GM19025 (cell line): ENCODE results near the gene HOXC4.
"Not testable (repeated sequence)": the region's sequence is repeated elsewhere in the genome, so short reads cannot be mapped to it uniquely, and the experiment has no call there.

Experiments used
- ATAC-seq: cut with Tn5 transposase; IDR thresholded peaks from one replicate; pipeline ENCODE4 v1.9.1; 2021; ENCODE audit warnings: mild to moderate bottlenecking, low read depth, moderate library complexity; ENCODE audit not compliant: unreplicated experiment

HOXC4 gene

GRCh38 chr12:54081581-54082396 lies 28.2 kb downstream of the HOXC4 start:
- ATAC-seq = not testable (repeated sequence)

DNA sequence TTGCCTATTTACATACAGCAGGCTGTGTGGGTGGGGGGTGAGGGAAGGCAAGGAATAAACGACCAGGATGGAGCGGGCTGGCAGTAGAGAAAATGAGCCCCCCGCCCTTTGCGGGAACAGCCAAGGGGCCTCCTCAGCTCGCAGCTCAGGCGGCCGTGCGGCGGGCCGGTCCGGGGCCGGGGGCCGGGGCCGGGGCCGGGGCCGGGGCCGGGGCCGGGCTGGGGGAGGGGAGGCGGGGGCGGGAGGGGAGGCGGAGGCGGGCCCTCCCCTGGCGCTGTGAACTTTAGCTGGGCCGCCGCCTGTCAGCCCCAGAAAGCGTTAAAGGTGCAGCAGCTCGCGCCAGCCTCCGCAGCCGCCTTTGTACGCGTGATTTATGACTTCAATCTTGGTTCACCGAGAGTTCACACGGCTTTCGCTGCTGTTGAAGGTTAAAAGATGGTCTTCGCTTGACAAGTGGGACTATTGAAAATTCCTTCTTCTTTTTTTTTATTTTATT lies 28.8 kb downstream of the HOXC4 start:
- no peak for ATAC-seq

DNA sequence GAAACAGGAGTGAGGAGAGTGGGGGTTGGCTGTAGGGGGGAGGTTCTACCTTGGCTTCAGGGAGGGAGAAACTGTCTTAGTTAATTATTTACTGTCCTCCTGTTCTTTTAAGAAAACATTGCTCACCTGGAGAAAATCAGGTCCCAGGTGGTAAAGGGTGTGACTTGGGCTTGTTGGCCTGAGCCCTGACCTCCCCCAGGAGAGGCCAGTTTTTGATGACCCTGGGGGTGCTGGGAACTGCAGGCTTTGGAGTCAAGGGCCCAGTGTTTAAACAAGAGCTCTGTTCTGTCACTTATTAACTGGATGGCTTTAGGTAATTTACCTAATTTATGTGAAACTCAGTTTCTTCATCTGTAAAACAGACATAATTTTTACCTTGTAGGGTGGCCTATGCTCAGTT lies 34.4 kb downstream of the HOXC4 start:
- ATAC-seq = not testable (repeated sequence)

GRCh38 chr12:54089465-54089864 lies 35.8 kb downstream of the HOXC4 start:
- ATAC-seq = not testable (repeated sequence)

- not testable (repeated sequence) for ATAC-seq
Observed at GRCh38 chr12:54090312-54090711, 36.7 kb downstream of the HOXC4 start.

DNA sequence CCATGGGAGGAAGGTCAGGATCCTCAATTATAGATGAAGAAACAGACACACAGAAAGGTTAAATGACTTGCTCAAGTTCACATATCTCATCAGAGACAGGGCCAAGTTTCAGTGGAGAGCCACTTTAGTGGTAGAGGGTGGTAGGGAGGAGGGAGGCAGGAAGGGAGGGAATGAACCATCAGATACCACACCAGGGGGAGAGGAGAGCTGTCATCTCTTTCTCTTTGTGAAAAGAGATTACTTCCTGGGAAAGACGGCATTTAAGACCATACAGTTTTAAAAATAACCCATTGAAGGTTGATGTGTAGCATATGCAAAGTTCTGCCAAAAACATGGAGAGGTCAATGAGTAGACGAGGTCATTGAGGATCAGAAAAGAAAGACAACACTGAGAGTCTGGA lies 39.3 kb downstream of the HOXC4 start:
- ATAC-seq = not testable (repeated sequence)

DNA sequence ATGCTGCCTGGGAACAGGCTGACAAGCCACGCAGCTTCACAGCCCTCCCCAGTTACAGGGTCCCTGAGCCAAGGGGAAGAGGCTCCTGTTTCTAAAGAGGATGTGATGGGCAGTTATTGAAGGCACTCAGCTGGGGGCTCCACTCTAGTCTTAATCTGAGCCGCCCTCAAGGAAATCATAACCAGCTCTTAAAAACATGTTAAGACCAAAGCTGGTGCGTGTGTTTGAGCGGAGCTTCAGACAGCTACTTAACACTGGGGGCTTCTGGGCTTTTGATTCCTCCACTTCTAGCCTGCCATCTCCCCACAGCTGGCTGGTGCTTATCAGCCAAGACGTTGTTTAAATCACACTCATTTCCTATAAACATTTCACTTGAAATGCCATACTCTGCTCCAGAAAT lies 42.3 kb downstream of the HOXC4 start:
- ATAC-seq = not testable (repeated sequence)

DNA sequence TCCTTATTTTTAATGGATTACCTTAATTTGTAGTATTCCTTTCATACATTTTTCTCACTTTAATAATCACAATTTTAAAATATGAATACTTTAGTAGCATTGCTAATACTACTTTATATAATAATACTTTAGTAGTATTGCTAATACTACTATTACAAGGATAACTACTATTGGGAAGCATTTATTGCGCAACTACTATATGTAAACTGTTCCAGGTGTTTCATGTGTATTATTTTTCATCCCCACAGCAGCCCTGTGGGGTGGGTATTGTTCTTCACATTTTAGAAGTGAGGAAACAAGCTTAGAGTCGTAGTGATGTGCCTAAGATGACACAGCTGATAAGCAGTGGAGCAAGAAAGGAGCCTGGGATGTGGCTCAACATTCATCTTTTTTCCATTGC lies 45.0 kb downstream of the HOXC4 start:
- not testable (repeated sequence) for ATAC-seq

- not testable (repeated sequence) for ATAC-seq
Observed at GRCh38 chr12:54100588-54100987, 47.0 kb downstream of the HOXC4 start.

DNA sequence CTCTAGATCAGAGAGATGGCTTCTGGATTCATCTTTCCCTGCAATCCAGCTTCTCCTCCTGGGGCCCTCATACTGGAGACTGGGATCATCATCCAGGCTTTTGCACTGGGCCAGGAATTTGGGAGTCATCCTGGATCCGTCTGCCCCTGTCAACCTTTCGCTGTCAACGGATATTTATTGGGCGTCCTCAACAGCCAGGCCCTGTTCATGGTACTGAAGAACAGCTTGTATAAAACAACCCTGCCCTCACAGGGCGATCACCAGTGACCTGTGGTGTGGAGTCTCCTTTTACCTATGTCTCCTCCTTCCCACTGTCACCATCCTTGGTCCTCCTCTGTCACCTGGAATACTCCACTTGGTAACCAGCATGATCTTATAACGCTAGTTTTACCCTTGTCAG lies 48.6 kb downstream of the HOXC4 start:
- ATAC-seq = not testable (repeated sequence)

GRCh38 chr12:54103827-54104226 lies 50.2 kb downstream of the HOXC4 start:
- ATAC-seq = not testable (repeated sequence)
